Measurements from ENCODE around the gene PROCR.
"Not testable (repeated sequence)": the region's sequence is repeated elsewhere in the genome, so short reads cannot be mapped to it uniquely, and the experiment has no call there.

The PROCR gene

DNA sequence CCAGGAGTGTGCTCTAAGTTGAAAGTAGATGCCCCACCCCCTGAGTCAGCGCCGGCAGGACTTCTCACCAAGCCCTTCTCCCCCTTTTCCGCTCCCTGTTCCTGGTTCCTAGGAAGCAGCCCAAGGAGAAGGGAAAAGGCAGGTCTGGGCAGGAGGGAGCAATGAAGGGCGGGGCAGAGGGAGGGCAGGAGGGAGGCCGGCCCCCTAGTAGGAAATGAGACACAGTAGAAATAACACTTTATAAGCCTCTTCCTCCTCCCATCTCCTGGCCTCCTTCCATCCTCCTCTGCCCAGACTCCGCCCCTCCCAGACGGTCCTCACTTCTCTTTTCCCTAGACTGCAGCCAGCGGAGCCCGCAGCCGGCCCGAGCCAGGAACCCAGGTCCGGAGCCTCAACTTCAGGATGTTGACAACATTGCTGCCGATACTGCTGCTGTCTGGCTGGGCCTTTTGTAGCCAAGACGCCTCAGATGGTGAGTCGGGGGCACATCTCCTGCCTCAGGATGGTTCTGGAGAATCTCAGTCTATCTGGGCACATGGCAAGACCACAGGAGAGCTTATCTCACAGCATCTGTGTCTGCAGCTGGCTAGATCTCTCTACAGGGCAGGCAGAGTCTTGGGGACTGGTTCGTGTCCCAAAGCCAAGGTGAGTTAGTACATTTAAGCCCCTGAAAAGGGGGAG is at the start of gene PROCR:
Gene PROCR, plus strand, starts transcription at position 320 of the 681 bp plus-strand sequence. Its CDS starts 83 bp downstream, at position 403.
- no peak for DNase-seq (ENCODE audit: low read depth)

DNA sequence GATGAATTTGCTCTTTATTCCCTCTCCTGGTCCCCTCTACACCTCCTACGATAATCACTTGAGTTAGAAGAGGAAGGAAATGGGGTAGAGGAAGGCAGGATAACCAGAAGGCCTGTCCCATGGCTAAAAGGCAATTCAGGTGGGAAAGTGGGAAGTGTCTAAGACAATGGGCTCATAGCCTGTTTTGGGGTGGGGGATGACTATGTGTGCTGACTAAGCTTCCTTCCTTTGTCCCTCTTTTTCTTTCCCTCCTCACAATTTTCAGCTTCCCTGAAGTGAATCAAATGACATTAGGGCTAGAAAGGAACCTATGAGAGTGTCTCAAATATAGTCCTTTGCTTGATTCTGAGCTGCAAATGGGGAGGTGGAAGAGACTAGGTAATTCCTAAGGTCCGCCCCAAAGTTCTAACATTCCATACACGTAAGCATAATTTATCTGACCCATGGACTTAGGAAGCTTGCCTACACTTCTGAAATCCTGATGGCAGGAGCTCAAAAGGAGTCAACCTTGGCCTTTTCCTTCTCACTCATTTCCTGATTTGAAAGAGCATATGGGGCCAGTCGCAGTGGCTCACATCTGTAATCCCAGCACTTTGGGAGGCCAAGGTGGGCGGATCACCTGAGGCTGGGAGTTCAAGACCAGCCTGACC is 49.0 kb upstream of the PROCR start:
- no peak for DNase-seq (ENCODE audit: low read depth)

DNA sequence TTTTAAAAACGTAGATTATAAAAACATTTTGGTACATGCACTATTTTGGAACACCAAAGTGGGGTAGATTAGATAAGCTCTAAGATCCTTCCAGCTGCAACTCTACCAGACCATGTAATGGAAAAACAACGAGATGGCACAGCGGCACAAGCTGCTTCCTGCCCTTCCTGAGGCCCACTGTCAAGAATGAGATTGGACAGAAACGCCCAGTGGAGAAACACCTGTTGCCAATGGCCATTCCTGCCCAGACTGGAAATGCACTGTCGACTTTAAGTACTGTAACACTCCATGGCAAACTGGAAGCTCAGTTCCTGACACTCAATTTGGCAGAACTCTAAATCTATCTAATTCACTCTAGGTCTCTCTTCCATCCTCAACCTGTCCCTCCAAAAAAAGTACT is 46.1 kb upstream of the PROCR start:
- no peak for DNase-seq (ENCODE audit: low read depth)

DNA sequence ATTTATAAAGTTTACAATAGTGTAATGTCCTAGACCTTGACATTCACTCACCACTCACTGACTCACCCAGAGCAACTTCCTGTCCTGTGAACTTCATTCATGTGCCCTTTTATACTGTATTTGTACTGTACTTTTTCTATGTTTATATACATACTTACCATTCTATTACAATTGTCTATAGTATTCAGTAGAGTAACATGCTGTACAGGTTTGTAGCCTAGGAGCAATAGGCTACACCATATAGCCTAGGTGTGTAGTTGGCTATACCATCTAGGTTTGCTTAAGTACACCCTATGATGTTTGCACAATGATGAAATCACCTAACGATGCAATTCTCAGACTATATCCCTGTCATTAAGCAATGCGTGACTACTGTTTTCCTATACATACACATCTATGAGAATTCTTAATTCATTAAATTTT is 42.2 kb upstream of the PROCR start:
- DNase-seq (ENCODE audit: low read depth), result no peak

DNA sequence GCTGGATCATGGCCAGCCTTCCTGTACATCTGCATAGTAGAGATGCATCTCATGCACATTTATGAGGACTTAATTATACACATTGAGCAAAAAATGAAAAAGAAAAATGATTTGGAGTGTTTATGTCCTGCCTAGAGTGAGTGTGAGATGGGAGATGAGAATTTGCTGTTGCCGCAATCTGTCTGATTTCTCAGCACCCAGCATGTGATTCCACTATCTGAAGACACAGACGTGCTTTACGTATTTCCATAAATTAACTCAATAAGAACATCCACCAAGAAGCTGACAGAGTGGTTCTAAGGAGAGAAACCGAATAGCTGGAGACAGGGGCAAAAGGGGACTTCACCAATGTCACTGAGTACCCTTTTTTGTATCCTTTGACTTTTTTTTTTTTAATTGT is 39.9 kb upstream of the PROCR start:
- DNase-seq (ENCODE audit: low read depth), result no peak

DNA sequence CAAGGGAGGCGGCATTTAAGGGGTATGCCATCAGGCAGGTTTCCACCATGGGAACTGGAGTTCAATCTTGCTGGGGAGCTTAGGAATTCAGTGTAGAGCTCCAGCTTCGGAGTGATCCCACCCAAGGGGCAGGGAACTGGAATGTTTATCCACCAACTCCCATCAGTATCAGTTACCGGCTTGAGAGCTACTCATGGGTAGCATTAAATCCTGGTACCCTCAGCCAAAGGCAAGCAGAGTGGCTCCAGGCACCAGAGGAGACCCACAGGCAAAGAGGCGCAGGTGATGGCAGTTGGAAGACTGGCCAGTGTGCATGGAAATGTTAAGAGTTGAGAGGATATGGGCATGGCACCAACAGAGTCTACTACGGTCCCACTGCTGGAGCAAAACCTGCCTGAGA is 38.8 kb upstream of the PROCR start:
- DNase-seq (ENCODE audit: low read depth), result no peak

DNA sequence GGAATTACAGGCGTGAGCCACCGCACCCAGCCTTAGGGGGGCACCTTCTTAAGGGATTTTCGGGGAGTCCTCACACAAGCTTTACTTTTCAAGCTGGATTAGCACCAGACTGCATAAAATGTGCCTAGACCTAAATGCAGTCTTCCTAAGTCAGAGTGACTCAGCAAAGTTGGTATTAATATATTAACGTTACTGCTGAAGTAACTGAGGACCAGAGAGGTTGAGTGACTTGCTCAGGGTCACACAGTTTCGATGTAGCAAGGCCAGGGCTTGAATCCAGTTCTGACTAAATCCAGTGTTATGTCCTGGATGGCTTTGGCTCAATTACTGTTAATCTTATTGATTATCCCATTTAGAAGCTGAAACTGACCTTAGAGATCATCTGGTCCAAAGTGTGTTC is 38.1 kb upstream of the PROCR start:
- DNase-seq (ENCODE audit: low read depth), result no peak

DNA sequence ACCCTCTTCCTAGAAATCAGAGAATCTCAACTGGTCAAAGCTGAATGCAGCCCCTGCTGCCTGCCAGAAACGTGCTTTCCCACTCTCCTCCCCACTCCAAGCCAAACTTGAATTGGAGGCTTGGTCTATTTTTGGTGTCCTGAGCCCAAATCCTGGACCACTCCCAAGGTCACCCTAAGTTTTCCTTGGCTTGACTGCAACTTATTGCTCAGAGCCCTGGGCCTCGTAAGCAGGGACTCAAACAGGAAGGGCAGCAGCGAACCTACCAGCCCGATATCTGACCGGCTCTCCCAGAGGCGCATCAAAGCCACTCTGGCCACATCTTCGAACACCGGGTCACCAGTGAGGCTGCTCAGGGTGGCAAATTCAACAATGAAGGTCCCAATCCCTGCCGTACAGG is 37.4 kb upstream of the PROCR start:
- DNase-seq (ENCODE audit: low read depth), result no peak

DNA sequence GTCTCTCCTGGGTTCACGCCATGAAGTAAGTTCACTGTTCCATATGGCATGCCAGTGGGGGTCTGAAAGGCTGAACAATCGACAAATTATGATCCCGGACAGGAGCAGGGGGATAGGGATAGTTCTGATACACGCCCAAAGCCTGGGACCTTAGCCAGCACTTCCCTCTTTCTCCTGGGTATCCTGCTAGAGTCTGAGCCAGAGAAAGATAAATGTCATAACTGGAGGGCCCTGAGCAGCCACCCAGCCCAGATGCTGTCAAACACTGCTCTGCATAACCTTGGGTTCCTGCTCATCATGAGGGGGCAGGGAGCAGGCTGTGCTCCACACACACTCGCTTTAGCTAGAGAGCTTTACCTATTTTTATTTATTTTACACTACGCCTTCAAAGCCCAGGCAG is 37.0 kb upstream of the PROCR start:
- no peak for DNase-seq (ENCODE audit: low read depth)

DNA sequence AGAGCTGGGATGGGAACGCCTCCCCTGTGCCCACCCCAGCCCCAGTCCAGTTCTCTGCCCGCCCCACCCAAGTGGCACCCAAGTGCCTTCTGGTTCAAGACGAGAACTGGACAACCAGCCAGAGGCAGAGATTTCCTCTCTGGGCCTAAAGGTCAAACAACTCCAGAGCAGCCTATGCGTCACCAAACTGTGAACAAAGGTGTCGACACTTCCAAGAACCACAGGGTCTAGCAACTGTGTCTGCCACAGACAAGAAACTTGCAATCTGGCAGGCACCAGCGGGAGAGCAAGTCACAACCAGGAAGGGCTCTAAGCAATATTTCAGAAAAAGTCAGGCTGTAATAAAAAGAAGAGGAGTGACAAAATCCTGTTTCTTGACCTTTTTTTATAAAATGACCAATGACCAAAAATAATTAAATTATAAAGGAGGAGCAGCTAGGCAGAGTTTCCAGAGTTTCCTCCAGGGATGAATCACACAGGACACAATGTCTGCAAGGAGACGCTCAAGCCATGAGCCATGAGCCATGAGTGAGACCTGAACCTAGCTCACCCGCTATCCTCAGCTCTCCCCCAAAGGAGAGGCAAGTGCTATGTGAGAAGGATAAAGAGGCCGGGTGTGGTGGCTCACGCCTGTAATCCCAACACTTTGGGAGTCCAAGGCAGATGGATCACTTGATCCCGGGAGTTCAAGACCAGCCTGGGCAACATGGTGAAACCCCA is 35.8 kb upstream of the PROCR start:
- no peak for DNase-seq (ENCODE audit: low read depth)

DNA sequence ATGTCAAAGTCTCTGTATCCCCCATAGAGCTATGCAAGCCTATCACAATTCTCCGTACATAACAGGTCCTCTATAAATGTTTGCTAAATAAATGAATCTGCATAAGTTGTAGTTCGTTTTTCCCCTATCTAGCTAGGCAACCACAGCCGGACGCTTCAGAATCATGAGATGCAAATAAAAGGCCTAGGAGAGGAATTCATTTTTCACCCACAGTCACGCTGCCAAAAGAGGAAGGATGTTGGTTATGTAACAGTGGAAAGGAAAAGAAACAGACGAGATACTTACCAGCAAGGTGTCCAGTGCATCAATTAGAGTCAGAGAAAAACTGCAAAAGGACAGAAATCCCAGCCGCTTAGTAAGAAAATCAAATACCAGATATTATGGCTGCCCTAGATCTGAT is 27.2 kb upstream of the PROCR start:
- DNase-seq (ENCODE audit: low read depth), result no peak

DNA sequence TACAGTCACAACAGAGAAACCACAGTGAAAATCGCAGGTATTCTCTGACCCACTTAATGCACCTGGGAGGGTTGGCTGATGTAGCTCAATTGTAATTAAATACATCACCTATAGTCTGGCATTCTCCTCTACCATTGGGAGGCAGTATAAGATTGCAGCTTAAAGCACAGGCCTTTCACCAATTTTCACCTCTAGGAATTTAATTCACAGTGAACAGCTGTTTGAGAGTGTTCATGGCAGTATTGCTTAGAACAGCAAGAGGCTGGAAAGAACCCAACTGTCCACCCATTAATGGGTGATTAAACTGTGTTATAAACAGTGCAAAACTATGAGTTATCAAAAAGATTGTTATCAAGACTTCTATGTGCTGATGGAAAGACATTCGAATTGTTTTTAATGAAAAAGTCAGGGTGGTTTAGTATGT is 26.7 kb upstream of the PROCR start:
- no peak for DNase-seq (ENCODE audit: low read depth)

DNA sequence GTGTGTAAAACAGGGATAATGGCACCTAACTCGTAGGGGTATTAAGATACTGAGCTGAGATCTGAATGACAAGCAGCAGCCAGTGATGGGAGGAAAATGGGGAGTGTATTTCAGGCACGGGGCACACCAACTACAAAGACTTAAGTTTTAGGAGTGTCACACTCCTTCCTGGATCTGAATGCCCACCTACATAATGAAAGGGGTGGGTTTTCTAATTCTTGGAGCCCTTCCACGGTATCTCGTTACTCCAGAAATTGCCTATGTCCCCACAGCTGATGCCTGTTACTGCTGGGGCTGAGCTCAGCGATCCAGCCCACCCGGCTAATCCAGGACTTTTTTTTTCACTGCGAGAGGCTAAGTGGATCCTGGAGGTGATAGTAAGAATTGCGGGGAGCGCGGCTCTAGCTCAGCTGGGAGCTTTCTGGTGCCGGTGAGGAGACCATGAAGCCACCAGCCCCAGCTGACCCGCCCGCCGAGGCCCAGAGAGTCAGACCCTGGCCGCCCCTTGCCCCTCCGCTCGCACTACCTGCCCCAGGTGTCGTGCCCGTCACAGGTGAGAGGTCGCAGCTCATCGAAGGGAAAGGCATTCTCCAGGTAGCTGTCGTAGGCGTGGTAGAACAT is 25.5 kb upstream of the PROCR start:
- peak; percentile 3 for DNase-seq (ENCODE audit: low read depth)

DNA sequence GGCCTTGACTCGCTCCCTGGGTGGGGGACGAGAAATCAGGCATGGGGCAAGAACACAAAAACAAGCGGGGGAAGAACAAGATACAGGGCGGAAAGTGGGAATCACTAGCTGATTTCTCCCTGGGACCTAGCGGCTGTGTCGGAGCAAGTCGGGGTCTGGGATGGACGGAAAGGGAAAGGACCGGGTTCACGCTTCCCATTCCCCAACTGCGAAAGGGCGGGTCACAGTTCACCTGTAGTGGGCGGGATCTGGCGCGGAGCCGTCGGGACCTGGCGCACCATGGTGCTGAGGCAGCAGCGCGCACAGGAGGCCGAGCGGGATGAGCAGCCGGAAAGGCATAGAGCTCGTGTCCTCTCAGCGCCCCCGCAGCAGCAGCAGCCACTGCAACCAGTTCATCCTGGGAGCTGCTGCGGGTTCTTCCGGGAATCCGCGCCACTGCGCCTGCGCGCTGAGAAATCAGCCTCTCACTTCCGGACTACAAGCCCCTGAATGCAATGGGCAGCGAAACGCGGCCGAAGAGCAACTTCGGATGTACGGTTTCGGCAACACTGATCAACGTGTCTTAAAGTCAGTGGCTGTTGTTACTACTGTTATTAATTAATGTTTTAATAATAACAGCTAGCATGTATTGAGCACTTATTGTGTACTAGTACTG is 24.8 kb upstream of the PROCR start, which contains the start of gene EDEM2:
Gene EDEM2, minus strand, starts transcription at position 417 of the 655 bp plus-strand sequence. Its CDS starts 78 bp downstream, at position 339.
- peak; percentile 92 for DNase-seq (ENCODE audit: low read depth)

DNA sequence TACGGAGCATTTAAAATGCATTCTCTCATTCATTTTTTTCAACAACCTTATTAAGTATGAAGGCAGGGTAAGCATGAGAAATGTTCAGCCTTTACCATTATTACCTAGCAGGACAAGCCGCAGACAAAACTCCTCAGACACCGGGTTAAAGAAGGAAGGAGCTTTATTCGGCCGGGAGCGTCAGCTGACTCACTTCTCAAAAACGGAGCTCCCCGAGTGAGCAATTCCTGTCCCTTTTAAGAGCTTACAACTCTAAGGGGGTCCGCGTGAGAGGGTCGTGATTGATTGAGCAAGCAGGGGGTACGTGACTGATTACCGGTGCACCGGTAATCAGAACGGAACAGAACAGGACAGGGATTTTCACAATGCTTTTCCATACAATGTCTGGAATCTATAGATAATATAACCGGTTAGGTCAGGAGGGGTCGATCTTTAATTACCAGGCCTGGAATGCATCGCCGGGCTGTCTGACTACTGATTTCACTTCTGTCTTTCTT is 24.2 kb upstream of the PROCR start:
- DNase-seq (ENCODE audit: low read depth), result not testable (repeated sequence)

DNA sequence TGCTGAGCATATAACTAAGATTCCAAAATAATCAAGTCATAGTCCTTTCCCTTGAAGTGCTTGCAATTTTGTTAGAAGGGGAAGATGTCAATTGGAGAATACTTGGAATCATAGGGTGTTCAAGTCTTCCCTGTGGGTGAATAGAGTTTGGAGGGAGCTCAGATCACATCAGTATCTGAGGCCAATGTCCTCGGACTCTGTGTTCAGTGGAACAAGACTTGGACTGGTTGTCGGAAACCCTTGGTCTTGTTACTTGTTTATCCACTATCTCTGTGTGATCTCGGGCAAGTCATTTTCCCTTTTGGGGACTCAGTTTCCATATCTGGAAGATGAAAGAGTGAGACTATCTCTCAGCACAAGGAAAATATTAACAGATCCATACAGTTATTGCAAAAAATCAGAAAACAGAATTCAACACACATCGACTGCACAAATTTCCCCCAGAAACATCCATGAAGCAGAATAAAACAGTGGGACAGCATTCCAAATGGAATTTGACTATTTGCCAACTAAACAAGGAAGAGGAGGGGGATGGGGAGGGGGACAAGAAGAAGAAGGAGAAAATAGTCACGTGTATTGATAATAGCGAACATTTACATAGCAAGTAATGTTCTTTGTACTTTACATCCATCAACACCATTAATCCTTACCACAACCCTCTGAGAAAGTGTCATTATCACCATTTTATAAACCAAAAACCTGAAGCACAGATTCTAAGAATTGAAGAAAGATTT is 20.9 kb upstream of the PROCR start:
- no peak for DNase-seq (ENCODE audit: low read depth)

DNA sequence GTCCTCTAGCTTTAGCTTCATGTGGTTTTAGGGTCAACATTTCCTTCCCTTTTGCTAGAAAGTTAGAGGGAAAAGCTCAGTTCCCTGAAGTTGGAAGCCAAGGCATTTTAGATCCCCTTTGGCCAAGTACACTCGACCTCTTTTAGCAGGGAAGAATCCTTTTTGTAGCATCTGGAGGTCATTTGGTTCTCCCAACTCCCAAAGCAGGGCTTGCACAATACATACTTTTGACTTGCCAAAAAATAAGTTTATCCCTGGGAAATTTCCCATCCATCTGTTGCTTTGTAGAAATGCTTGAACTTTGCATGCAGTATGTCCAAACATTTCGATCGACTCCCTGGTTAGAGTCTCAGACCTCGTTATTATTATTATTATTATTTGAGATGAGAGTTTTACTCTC is 20.1 kb upstream of the PROCR start:
- no peak for DNase-seq (ENCODE audit: low read depth)

DNA sequence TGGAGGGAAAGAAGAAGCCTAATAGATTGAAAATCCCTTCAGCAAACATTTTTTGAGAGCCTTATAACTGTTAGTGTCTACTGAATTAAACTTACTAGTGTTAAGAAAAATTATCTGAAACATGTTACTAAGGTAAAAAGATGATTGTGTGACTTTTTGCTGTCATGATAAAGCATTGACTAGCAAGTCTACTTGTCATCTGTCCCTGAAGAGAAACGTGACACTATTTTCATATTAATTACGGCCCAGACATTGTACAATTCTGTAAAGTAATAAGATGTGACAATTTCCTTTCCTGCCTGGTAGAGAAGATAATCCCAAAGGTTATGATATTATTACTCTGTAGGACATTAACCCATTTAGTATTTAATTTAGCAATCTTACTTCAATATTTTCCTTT is 15.9 kb upstream of the PROCR start:
- no peak for DNase-seq (ENCODE audit: low read depth)

DNA sequence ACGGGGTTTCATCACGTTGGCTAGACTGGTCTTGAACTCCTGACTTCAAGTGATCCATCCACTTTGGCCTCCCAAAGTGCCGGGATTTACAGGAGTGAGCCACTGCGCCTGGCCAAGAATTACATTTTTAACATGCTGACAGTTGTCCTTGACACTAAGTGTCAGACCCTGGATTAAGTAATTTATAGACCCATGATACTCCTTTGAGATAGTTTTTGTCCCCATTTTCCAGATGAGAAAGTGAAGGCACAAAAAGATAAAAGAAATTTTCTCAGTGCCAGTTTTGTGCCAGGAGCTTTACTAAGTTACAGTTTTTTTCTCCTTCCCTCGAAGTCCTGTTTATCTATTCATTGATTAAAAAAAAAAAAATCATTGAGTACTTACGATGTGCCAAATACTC is 14.9 kb upstream of the PROCR start:
- DNase-seq (ENCODE audit: low read depth), result no peak

DNA sequence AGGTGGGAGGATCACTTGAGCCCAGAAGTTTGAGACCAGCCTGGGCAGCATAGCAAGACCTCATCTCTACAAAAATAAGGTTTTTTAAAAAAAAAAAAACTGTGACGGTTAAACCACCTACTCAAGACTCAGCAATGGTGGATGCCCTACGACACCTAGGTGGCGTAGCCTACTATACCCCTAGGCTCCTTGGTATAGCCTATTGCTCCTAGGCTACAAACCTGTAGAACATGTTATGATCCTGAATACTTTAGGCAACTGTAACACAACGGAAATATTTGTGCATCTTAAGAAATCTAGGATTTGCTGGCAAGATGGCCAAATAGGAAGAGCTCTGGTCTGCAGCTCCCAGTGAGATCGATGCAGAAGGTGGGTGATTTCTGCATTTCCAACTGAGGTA is 11.5 kb upstream of the PROCR start:
- not testable (repeated sequence) for DNase-seq (ENCODE audit: low read depth)

DNA sequence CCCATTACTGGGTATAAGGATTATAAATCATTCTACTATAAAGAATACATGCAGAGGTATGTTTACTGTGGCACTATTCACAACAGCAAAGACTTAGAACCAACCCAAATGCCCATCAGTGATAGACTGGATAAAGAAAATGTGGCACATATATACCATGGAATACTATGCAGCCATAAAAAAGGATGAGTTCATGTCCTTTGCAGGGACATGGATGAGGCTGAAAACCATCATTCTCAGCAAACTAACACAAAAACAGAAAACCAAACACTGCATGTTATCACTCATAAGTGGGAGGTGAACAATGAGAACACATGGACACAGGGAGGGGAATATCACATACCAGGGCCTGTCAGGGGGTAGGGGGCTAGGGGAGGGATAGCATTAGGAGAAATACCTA is 7.3 kb upstream of the PROCR start:
- not testable (repeated sequence) for DNase-seq (ENCODE audit: low read depth)

All from activated T-helper 1 cell treated with Interleukin-2 at 50 U/mL for 16 hours (primary cell).